COLO668 (cell line): ENCODE data around the gene EFNA5.

Experiments used
- DNase-seq: peaks from one replicate; lab custom pipeline; 2025; ENCODE audit not compliant: unreplicated experiment; lab: John Stamatoyannopoulos, UW

EFNA5 gene

GRCh38 chr5:107673039-107673367, 2.3 kb upstream of the EFNA5 start:
- no peak for DNase-seq

GRCh38 chr5:107672211-107673038, 1.7 kb upstream of the EFNA5 start:
- peak; percentile 86 for DNase-seq

- DNase-seq, result peak; percentile 52
These were observed 1.0 kb upstream of the EFNA5 start for GRCh38 chr5:107671742-107672210.

GRCh38 chr5:107670087-107670931, 428 bp downstream of the EFNA5 start:
- DNase-seq, result peak; percentile 81

- peak; percentile 57 for DNase-seq
These were observed 1.4 kb downstream of the EFNA5 start for GRCh38 chr5:107669096-107670031.

GRCh38 chr5:107668154-107669095, 2.3 kb downstream of the EFNA5 start:
- DNase-seq, result no peak

GRCh38 chr5:107666051-107666655, 4.6 kb downstream of the EFNA5 start:
- no peak for DNase-seq

GRCh38 chr5:107665036-107665570, 5.6 kb downstream of the EFNA5 start:
- no peak for DNase-seq

- no peak for DNase-seq
These were observed 7.0 kb downstream of the EFNA5 start for GRCh38 chr5:107663697-107664096.

- no peak for DNase-seq
These were observed 9.1 kb downstream of the EFNA5 start for GRCh38 chr5:107661650-107662044.

- DNase-seq, result no peak
These were observed 9.6 kb downstream of the EFNA5 start for GRCh38 chr5:107661038-107661649.

- DNase-seq, result no peak
These were observed 12.2 kb downstream of the EFNA5 start for GRCh38 chr5:107658528-107658927.

- no peak for DNase-seq
These were observed 14.9 kb downstream of the EFNA5 start for GRCh38 chr5:107655831-107656230.

- no peak for DNase-seq
These were observed 15.9 kb downstream of the EFNA5 start for GRCh38 chr5:107654827-107655226.

GRCh38 chr5:107653685-107654084, 17.1 kb downstream of the EFNA5 start:
- no peak for DNase-seq

- no peak for DNase-seq
These were observed 17.7 kb downstream of the EFNA5 start for GRCh38 chr5:107652839-107653607.

- no peak for DNase-seq
These were observed 18.3 kb downstream of the EFNA5 start for GRCh38 chr5:107652408-107652807.

- no peak for DNase-seq
These were observed 19.4 kb downstream of the EFNA5 start for GRCh38 chr5:107651325-107651724.
